ENCODE data around the gene RAB4A. TPM values are rescaled to one million over a fixed set of nuclear protein-coding genes. Genes with fewer than 3 reads are reported as not detected.

Gene RAB4A, protein sequence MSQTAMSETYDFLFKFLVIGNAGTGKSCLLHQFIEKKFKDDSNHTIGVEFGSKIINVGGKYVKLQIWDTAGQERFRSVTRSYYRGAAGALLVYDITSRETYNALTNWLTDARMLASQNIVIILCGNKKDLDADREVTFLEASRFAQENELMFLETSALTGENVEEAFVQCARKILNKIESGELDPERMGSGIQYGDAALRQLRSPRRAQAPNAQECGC
- total RNA-seq = 103 TPM
- long read RNA-seq, transcript RAB4A-201 (8 exons, 2,966 nt) = major isoform, 143 of 176 reads
- long read RNA-seq, transcript RAB4A-202 (6 exons, 708 nt) = minor isoform, 8 of 176 reads
- long read RNA-seq, transcript RAB4A-205 (6 exons, 2,799 nt) = minor isoform, 5 of 176 reads
- long read RNA-seq, partial matches to known transcripts = 8 of 176 reads
- long read RNA-seq, other reads (novel, unspliced or antisense) = 12 of 176 reads

DNA sequence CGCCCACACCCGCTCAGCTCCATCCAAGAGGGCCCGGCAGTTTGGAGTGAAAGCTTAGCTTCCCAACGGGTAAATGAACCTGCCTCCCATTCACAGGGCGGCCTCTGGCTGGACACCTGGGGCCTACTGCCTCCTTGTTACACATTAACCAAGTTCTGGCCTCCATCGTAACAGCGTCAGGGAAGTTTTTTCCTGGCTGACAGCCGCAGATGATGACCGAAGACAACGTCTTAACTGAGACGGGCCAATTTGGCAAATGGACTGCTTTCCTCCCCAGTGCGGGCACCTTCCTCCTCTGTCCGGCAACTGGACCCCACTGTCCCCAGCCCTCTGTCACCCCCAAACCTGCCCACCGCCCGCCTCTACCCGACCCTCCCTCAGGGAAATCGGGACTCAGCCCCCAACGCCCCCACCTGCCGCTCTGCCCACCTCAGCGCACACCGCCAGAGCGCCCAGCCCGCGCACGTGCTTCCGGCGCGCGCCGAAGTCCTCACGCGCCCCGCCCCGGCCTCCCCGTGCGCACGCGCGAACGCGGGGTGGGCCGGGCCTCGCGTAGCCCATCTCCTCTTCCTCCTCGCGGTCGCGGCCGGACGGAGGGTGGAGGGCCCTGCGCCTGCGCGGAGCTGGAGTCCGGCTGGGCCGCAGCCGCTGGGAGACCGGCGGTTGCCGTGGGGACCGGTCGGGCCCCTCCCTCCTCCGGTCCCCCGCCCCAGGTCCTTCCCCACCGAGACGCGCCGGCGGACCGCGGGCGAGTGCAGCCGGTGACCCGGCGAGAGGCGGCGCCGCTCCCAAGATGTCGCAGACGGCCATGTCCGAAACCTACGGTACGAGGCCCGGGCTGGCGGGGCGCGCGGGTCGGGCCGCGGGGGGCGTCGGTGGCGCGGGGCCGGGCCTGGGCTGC lies at the start of gene RAB4A:
RAB4A (plus strand) TSS at position 565 of the 901 bp plus-strand sequence; CDS start at position 794, 229 bp downstream.
- ATAC-seq (ENCODE audit: poor library complexity) = peak; percentile 95
- intact Hi-C loops (cut with DNase I) = no loop called here

DNA sequence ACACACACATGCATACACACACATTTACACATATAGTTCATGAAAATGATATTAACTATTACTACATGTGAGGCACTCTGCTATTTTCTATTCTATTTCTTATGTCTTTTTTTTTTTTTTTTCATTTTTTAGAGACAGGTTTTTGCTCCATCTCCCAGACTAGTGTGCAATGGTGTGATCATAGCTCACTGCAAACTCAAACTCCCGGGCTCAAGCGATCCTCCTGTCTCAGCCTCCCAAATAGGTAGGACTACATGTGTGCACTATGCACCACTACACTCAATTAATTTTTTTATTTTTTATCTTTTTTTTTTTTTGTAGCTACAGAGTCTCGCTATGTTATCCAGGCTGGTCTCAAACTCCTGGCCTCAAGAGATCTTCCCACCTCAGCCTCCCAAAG lies 48.8 kb upstream of the RAB4A start:
- intact Hi-C loops (cut with DNase I) = loop anchor here (10.0 kb wide), 1 partner anchor 557 kb away; no protein-coding TSS in a partner anchor
- DNase-seq = no peak
- ATAC-seq (ENCODE audit: poor library complexity) = no peak

More for the DNA sequence above, at the start of gene RAB4A:
- peak; percentile 91 for DNase-seq

GRCh38 chr1:229223498-229223897 lies 47.4 kb upstream of the RAB4A start:
- peak; percentile 54 for ATAC-seq (ENCODE audit: poor library complexity)
- no peak for DNase-seq
- intact Hi-C loops (cut with DNase I) = loop anchor here (10.0 kb wide), 1 partner anchor 559 kb away; no protein-coding TSS in a partner anchor

GRCh38 chr1:229224308-229224707 lies 46.6 kb upstream of the RAB4A start:
- DNase-seq (no peak), ATAC-seq (ENCODE audit: poor library complexity) (no peak)
- intact Hi-C loops (cut with DNase I) = loop anchor here (10.0 kb wide), 1 partner anchor 560 kb away; no protein-coding TSS in a partner anchor

DNA sequence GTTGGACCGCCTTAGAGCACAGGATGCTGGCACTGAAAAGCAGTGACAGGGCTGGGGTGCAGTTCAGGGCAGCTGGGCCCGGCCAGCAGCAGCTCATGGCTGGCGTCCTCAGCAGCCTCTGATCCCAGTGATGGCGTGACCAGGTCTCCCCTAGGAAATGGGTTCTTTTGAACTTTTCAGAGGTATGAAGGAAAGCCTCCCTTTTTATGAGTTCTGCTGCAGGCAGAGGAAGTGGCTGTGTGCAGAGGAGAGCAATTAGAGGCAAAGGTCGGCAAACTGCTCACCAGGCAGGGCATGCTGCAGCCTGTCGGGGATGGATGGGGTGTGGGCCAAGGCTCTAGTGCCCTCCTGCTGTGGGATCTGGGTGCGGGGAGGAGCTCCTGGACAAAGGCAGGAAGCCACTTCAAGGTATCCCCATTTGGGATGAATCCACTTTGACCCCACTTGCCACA lies 45.6 kb upstream of the RAB4A start:
- intact Hi-C loops (cut with DNase I) = loop anchor here (5.0 to 10.0 kb wide), 2 partner anchors 488 to 561 kb away; partner anchors contain the start of gene RHOU
- DNase-seq (no peak), ATAC-seq (ENCODE audit: poor library complexity) (no peak)

DNA sequence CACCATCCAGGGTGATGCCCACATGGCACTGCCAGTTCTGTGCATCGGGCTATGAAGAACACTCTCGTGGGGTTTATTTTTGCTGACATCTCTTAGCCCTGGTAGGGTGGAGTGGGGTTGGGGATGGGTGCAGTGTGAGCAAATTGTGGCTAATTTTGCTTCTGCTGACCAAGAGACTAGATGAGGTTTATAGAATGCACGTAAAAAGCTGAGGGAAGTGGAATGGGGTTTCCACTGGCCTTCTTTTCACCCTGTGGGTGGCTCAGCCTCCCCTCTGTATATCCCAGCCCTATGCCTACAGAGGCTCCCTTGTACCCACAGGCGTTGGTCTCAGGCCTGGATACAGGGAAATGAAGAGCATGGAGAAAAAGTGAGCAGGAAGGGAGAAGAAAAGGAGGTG lies 44.1 kb upstream of the RAB4A start:
- intact Hi-C loops (cut with DNase I) = loop anchor here (5.0 to 10.0 kb wide), 2 partner anchors 489 to 562 kb away; partner anchors contain the start of gene RHOU
- DNase-seq (no peak), ATAC-seq (ENCODE audit: poor library complexity) (no peak)

- peak; percentile 90 for DNase-seq
- ATAC-seq (ENCODE audit: poor library complexity) = peak; percentile 46
- intact Hi-C loops (cut with DNase I) = loop anchor here (5.0 to 10.0 kb wide), 2 partner anchors 490 to 563 kb away; partner anchors contain the start of gene RHOU
Measured at GRCh38 chr1:229227298-229227919, 43.5 kb upstream of the RAB4A start.

DNA sequence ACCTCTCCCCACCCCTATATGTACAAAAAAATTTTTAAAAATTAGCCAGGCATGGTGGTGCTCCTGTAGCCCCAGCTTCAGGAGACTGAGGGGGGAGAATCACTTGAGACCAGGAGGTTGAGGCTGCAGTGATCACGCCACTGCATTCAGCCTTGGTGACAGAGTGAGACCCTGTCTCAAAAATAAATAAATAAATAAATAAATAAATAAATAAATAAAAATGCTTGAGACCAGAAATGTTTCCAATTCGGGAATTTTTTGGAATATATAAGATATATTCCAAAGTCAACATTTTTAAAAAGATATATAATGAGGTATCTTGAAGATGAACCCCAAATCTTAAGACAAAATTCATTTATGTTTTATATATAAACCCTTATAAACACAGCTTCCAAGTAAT lies 42.4 kb upstream of the RAB4A start:
- no peak for ATAC-seq (ENCODE audit: poor library complexity)
- intact Hi-C loops (cut with DNase I) = loop anchor here (5.0 to 10.0 kb wide), 2 partner anchors 491 to 564 kb away; partner anchors contain the start of gene RHOU
- DNase-seq = no peak

GRCh38 chr1:229229137-229229720 lies 41.7 kb upstream of the RAB4A start:
- intact Hi-C loops (cut with DNase I) = loop anchor here (5.0 to 10.0 kb wide), 2 partner anchors 492 to 564 kb away; partner anchors contain the start of gene RHOU
- ATAC-seq (ENCODE audit: poor library complexity) (peak; percentile 38), DNase-seq (no peak)

GRCh38 chr1:229229721-229230139 lies 41.2 kb upstream of the RAB4A start:
- ATAC-seq (ENCODE audit: poor library complexity) = peak; percentile 91
- intact Hi-C loops (cut with DNase I) = loop anchor here (5.0 to 10.0 kb wide), 2 partner anchors 492 to 565 kb away; partner anchors contain the start of gene RHOU
- peak; percentile 77 for DNase-seq

- intact Hi-C loops (cut with DNase I) = no loop called here
- ATAC-seq (ENCODE audit: poor library complexity) (no peak), DNase-seq (peak; percentile 61)
Measured at GRCh38 chr1:229230140-229230892, 40.6 kb upstream of the RAB4A start.

- intact Hi-C loops (cut with DNase I) = no loop called here
- ATAC-seq (ENCODE audit: poor library complexity) = no peak
- DNase-seq = no peak
Measured at GRCh38 chr1:229230893-229231753, 39.8 kb upstream of the RAB4A start.

- DNase-seq (no peak), ATAC-seq (ENCODE audit: poor library complexity) (no peak)
- intact Hi-C loops (cut with DNase I) = no loop called here
Measured at GRCh38 chr1:229231754-229232119, 39.2 kb upstream of the RAB4A start.

GRCh38 chr1:229234870-229235472 lies 35.9 kb upstream of the RAB4A start:
- intact Hi-C loops (cut with DNase I) = no loop called here
- ATAC-seq (ENCODE audit: poor library complexity) (no peak), DNase-seq (no peak)

- DNase-seq = no peak
- ATAC-seq (ENCODE audit: poor library complexity) = no peak
- intact Hi-C loops (cut with DNase I) = no loop called here
Measured at GRCh38 chr1:229237320-229237719, 33.6 kb upstream of the RAB4A start.

DNA sequence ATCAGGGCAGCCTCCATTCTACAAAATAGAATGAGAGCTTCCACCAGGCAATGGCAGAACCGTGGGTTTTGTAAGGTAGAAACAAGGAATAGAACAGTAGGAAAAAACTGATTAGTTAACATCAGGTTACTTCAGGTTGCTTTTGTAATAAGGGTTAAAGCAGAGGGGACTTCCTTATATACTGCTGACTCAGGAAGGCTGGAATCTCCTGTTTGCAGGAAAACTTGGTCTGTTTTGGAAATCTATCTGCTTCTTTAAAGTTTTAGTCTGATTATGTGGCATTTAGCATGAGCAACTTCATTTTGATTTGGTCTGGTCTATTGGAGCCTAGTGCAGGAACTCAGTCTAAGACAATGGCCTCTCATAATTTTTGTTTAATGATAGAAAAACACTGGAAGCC lies 32.7 kb upstream of the RAB4A start:
- DNase-seq = no peak
- no peak for ATAC-seq (ENCODE audit: poor library complexity)
- intact Hi-C loops (cut with DNase I) = no loop called here

Measured in Right ventricle myocardium superior (tissue), 1 donor.